Heart right ventricle (tissue), 16 donors: ENCODE data around the gene SNRPA. TPM values are rescaled to one million over a fixed set of nuclear protein-coding genes. Genes with fewer than 3 reads are reported as not detected.

Source experiments
- ATAC-seq, 8 donors: fragments of 200-7000 bp; cut with Tn5 transposase; one replicate each; pipeline ENCODE4 v1.9.1; 2020; ENCODE audit warnings: mild to moderate bottlenecking in 8 of 8, moderate library complexity in 8 of 8, moderate number of reproducible peaks in 1 of 8
- DNase-seq, 2 donors: peaks; one replicate each; pipeline ENCODE4 v3.0.0-alpha.2; 2020
- H3K27ac ChIP-seq, 10 donors: fragments of 200-600 bp; sonication (generic) in 2 of 10; one replicate each; pipeline versions ENCODE4 v1.5.0 to v1.8.0; 2020 to 2022; ENCODE audit warnings: mild to moderate bottlenecking in 3 of 10
- H3K27me3 ChIP-seq, 7 donors: fragments of 200-600 bp; one replicate each; pipeline ENCODE4 v1.8.0; 2021 to 2022; ENCODE audit warnings: mild to moderate bottlenecking in 2 of 7
- H3K36me3 ChIP-seq, 9 donors: fragments of 200-600 bp; sonication (generic) in 1 of 9; one replicate each; pipeline versions ENCODE4 v1.5.0 to v1.8.0; 2020 to 2022; ENCODE audit warnings: mild to moderate bottlenecking in 2 of 9
- H3K4me1 ChIP-seq, 9 donors: fragments of 200-600 bp; sonication (generic) in 1 of 9; one replicate each; pipeline versions ENCODE4 v1.5.0 to v1.8.0; 2020 to 2022; ENCODE audit warnings: mild to moderate bottlenecking in 4 of 9
- H3K4me3 ChIP-seq, 10 donors: fragments of 200-600 bp; sonication (generic) in 2 of 10; one replicate each; pipeline versions ENCODE4 v1.5.0 to v1.8.0; 2020 to 2022; ENCODE audit warnings: mild to moderate bottlenecking in 7 of 10, moderate library complexity in 2 of 10
- H3K9me3 ChIP-seq, 11 donors: fragments of 200-600 bp in 10 of 11; sonication (generic) in 2 of 11; one replicate each; pipeline versions ENCODE4 v1.5.0 to v1.8.0; 2013 to 2022; ENCODE audit warnings: mild to moderate bottlenecking in 2 of 11, control low read depth in 1 of 11, moderate library complexity in 1 of 11
- WGBS, 2 donors: extraction: QIAGEN DNeasy Blood & Tissue Kit; methylation state at CpG; one replicate each; pipeline ENCODE4 v1.1.7; 2013; ENCODE audit warnings: inconsistent platforms in 1 of 2; 5-methylcytosine and 5-hydroxymethylcytosine counted together
- intact Hi-C, 10 donors: fragments of 100-400 bp; cut with DNase I; formaldehyde crosslinking; loops; one replicate each; pipeline versions ENCODE4 v1.11.1 to v1.14.2; 2022
- polyA plus RNA-seq, 2 donors: library from polyadenylated mRNA; stranded (reverse); fragments of 200-250 nt; gene quantifications; one replicate each; pipeline ENCODE4 v1.2.3, GENCODE V29; 2013
- total RNA-seq, 10 donors: library from RNA; stranded (reverse); fragmentation: NEBNext Ultra II Directional in 3 of 10; extraction: Animal tissue kit (Norgen Biotek cat#: 25700) in 3 of 10; gene quantifications; one replicate each; pipeline versions ENCODE4 v1.2.1 to v1.2.4, GENCODE V29; 2021 to 2023
- TF ChIP-seq, protein P1 (sequence below), 9 donors: fragments of 200-600 bp; sonication (generic) in 2 of 9; IDR thresholded peaks; one replicate each; pipeline versions ENCODE4 v1.5.0 to v1.8.0; 2021 to 2022; ENCODE audit warnings: antibody characterized with exemption in 9 of 9, mild to moderate bottlenecking in 5 of 9, moderate library complexity in 1 of 9
- donor health status: Arrhythmogenic right ventricular cardiomyopathy.
- donor health status: ischemic (EF 13 %, LVEDD 7.1; RV severe dilation, severe dysfunction).
- donor health status: healthy with polysubstance abuse.
- donor health status: DM: no; HTN: yes; CAD: no.
- donor health status: DM: no; HTN: no; CAD: no.
- donor health status: ischemic (EF 25% LVEDD 6.9; RV normal size, moderate dysfunction).
- donor health status: ischemic (EF 25% LVEDD 5.7; RV mildly dilated, moderate dysfunction).
- donor health status: healthy.
- donor health status: DM: yes; HTN: yes; CAD: no.
- donor health status: Ischemic cardiomyopathy.
- donor health status: ischemic (EF 35%, LVEDD 5.7; RV mildly dilated, moderate dysfunction).
- donor health status: nonischemic (EF 11% LVEDD 7.7; RV severe dilation, severe dysfunction).
- donor health status: DM: yes; HTN: yes; CAD: no.
- donor health status: PGD.
- donor health status: ischemic (EF 29% LVEDD 5.4; RV normal size, mild dysfunction).
- donor health status: nonischemic (EF 23%, LVEDD 6.1; RV moderate dilation, normal function).

SNRPA gene
- total and polyA plus RNA-seq, 12 donors = 24.0 to 40.6 (median 35.0) TPM

DNA sequence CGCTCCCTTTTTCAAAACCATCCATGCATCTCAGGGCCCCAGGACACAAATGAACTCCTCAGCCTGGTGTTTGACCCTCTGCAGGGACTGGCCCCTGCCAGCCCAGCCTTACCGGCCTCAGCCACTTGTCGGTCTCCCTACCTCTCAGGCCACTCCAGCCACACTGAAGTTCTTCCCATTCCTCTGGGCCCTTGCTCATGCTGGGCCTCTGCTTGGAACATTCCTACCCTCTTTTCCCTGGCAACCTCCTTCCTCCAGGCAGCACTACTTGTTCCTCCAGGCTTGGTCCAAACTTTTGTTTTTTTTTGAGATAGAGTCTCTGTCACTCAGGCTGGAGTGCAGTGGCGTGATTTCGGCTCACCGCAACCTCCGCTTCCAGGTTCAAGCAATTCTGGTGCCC is 40.3 kb downstream of the SNRPA start:
- DNase-seq = no peak
- ATAC-seq = no peak
- no peaks in the 10 kb centered on the region for H3K9me3 ChIP-seq
- TF ChIP-seq, protein P1, sequence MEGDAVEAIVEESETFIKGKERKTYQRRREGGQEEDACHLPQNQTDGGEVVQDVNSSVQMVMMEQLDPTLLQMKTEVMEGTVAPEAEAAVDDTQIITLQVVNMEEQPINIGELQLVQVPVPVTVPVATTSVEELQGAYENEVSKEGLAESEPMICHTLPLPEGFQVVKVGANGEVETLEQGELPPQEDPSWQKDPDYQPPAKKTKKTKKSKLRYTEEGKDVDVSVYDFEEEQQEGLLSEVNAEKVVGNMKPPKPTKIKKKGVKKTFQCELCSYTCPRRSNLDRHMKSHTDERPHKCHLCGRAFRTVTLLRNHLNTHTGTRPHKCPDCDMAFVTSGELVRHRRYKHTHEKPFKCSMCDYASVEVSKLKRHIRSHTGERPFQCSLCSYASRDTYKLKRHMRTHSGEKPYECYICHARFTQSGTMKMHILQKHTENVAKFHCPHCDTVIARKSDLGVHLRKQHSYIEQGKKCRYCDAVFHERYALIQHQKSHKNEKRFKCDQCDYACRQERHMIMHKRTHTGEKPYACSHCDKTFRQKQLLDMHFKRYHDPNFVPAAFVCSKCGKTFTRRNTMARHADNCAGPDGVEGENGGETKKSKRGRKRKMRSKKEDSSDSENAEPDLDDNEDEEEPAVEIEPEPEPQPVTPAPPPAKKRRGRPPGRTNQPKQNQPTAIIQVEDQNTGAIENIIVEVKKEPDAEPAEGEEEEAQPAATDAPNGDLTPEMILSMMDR (IDR thresholded peaks at IDR 0.05) = no peak
- no peaks in the 10 kb centered on the region for H3K4me1 ChIP-seq
- no peak overlapping the region for H3K4me3 ChIP-seq
- peaks cover 0 to 65% (median 0%) of the 10 kb centered on the region in 9 donors for H3K36me3 ChIP-seq
- H3K27me3 ChIP-seq = no peaks in the 10 kb centered on the region
- no peak overlapping the region for H3K27ac ChIP-seq
- intact Hi-C loops = loop anchor here in 1 of 10 donors (10.0 kb wide), 1 partner anchor 77 kb away; the partner anchor contains the start of genes COQ8B and ITPKC
- 82 to 97% methylated on average over 7 of the region's 7 CpGs for WGBS, 2 donors

DNA sequence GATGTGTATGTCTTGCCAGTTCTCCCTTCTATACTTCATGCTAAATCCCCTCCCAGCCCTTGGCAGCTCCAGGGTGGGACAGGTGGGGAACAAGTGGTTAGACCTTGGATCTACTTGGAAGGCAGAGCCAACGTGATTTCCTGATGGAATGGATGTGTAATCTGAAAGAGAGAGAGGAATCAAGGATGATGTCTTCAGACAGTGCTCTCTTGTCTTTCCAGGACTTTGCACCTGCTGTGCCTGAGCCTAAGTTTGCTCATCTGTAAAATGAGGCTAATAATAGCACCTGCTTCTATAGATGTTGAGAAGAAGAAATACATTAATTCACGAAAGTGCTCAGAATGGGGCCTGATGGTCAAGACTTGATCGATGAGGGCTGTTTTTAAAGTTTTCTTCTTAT is 41.0 kb downstream of the SNRPA start:
- 88 to 91% methylated on average over 3 of the region's 3 CpGs for WGBS, 2 donors
- TF ChIP-seq, protein P1 (IDR thresholded peaks at IDR 0.05) = no peak
- Histone ChIP-seq H3K4me3 (no peak overlapping the region), H3K27me3 (no peaks in the 10 kb centered on the region), H3K9me3 (no peaks in the 10 kb centered on the region), H3K27ac (no peak overlapping the region), H3K36me3 (peaks cover 0 to 62% (median 0%) of the 10 kb centered on the region in 9 donors), H3K4me1 (no peaks in the 10 kb centered on the region)
- DNase-seq (no peak), ATAC-seq (no peak)
- intact Hi-C loops = loop anchor here in 1 of 10 donors (10.0 kb wide), 1 partner anchor 77 kb away; the partner anchor contains the start of genes COQ8B and ITPKC

DNA sequence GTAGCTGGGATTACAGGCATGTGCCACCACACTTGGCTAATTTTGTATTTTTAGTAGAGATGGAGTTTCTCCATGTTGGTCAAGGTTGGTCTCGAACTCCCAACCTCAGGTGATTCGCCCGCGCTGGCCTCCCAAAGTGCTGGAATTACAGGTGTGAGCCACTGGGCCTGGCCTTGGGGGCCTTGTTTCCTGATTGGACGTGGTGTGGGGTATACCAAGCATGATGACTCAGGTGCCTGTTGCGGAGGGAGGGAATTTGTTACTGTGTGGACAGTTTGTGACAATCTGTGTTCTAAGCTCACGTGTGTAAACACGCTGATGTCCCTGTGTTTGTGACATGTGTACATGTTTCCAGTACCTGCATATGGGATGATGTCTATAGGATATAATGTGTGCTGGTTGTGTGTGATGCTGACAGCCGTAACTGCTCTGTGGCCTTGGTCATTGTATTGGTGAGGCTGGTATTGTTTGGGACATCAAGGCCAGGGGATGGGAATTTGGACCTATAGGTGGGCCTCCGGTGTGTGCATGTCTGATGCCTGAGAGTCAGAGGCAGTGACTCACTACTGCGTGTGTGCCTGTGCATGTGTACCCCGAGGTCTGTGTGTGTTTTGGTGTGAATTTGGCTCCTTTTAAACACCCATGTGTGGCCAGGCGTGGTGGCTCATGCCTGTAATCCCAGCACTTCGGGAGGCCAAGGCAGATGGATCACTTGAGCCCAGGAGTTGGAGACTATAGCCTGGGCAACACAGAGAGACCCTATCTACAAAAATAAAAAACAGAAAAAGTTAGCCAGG is 46.4 kb downstream of the SNRPA start:
- peak overlapping the region in 9 of 10 donors; percentile 83 to 99 (median 97) for H3K27ac ChIP-seq
- intact Hi-C loops = loop anchor here in 4 of 10 donors (1.0 to 10.0 kb wide), 4 partner anchors 19 to 83 kb away; partner anchors contain the start of genes COQ8B (in 2 of the 4), ITPKC (in 2 of the 4), ACTMAP (in 1 of the 4) and RAB4B (in 1 of the 4)
- no peaks in the 10 kb centered on the region for H3K27me3 ChIP-seq
- TF ChIP-seq, protein P1 (IDR thresholded peaks at IDR 0.05) = no peak
- no peak for DNase-seq
- H3K36me3 ChIP-seq = peaks cover 0 to 46% (median 9%) of the 10 kb centered on the region in 9 donors
- 94 to 97% methylated on average over 14 of the region's 14 CpGs for WGBS, 2 donors
- peak overlapping the region in 3 of 10 donors; percentile 79 to 96 (median 93) for H3K4me3 ChIP-seq
- H3K9me3 ChIP-seq = no peaks in the 10 kb centered on the region
- peaks cover 12 to 37% (median 32%) of the 10 kb centered on the region in 9 donors for H3K4me1 ChIP-seq
- no peak for ATAC-seq

DNA sequence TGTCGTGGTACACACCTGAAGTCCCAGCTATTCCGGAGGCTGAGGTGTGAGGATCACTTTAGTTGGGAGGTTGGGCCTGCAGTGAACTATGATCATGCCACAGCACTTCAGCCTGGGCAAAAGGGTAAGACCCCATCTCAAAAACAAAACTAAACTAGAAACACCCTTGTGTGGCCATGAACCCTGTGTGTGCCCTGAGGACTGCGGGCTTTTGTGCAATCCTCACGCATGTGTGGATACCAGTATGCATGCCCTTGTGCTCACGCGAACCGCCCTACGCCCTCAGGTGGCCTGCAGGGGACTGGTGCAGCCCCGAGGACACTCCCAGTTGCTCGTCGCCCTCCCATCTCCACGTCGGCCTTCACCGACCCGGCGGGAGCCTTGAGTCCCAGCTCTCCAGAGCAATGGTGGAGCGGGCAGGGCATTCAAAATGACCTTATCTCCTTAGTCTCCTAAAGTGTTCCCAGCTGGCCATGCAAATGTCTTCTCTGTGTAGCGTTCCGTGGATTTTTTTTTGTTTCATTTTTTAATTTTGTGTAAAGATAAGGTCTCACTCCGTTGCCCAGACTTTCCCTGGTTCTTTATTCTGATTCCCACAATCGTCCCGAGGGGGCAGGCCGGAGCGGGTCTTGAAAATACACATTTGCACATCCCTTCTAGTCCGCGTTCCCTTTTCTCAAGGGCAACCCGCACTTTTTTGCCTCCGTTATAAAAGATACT is 47.1 kb downstream of the SNRPA start:
- H3K9me3 ChIP-seq = no peaks in the 10 kb centered on the region
- 12% methylated on average over 28 of the region's 28 CpGs for WGBS, 2 donors
- peak overlapping the region; percentile 11 to 97 (median 83) for H3K4me3 ChIP-seq
- DNase-seq (peak; percentile 63 to 69), ATAC-seq (peak; percentile 5 to 58 (median 34))
- H3K36me3 ChIP-seq = peaks cover 0 to 39% (median 9%) of the 10 kb centered on the region in 9 donors
- TF ChIP-seq, protein P1 (IDR thresholded peaks at IDR 0.05) = peak in 8 of 9 donors; percentile 8 to 64 (median 42)
- H3K27me3 ChIP-seq = no peaks in the 10 kb centered on the region
- intact Hi-C loops = loop anchor here in 5 of 10 donors (1.0 to 10.0 kb wide), 8 partner anchors 19 to 83 kb away; partner anchors contain the start of genes RAB4B (in 5 of the 5), ACTMAP (in 4 of the 5), COQ8B (in 3 of the 5) and ITPKC (in 3 of the 5)
- peaks cover 19 to 45% (median 39%) of the 10 kb centered on the region in 9 donors for H3K4me1 ChIP-seq
- H3K27ac ChIP-seq = peak overlapping the region; percentile 42 to 99 (median 96)
